ENCODE measurements around the gene RALGDS.
"Not testable (repeated sequence)": the region's sequence is repeated elsewhere in the genome, so short reads cannot be mapped to it uniquely, and the experiment has no call there.

RALGDS gene

GRCh38 chr9:133121198-133121914, at the start of gene RALGDS:
Gene RALGDS (minus strand): TSS chr9:133121240. CDS start chr9:133121154, 86 bp downstream.
- peak; percentile 81 to 87 for DNase-seq (ENCODE audit: low read depth in 2 of 2)

- DNase-seq (ENCODE audit: low read depth in 2 of 2): no peak
Observed at GRCh38 chr9:133170716-133171115, 49.7 kb upstream of the RALGDS start.

- not testable (repeated sequence) for DNase-seq (ENCODE audit: low read depth in 2 of 2)
Observed at GRCh38 chr9:133169687-133170086, 48.6 kb upstream of the RALGDS start.

GRCh38 chr9:133169102-133169501, 48.1 kb upstream of the RALGDS start:
- DNase-seq (ENCODE audit: low read depth in 2 of 2): no peak

GRCh38 chr9:133168432-133168831, 47.4 kb upstream of the RALGDS start:
- DNase-seq (ENCODE audit: low read depth in 2 of 2): no peak

- DNase-seq (ENCODE audit: low read depth in 2 of 2): no peak
Observed at GRCh38 chr9:133167769-133168168, 46.7 kb upstream of the RALGDS start.

GRCh38 chr9:133167096-133167730, 46.2 kb upstream of the RALGDS start:
- no peak for DNase-seq (ENCODE audit: low read depth in 2 of 2)

GRCh38 chr9:133166392-133166791, 45.4 kb upstream of the RALGDS start:
- DNase-seq (ENCODE audit: low read depth in 2 of 2): no peak

- no peak for DNase-seq (ENCODE audit: low read depth in 2 of 2)
Observed at GRCh38 chr9:133165452-133165730, 44.4 kb upstream of the RALGDS start.

GRCh38 chr9:133164191-133164590, 43.2 kb upstream of the RALGDS start:
- DNase-seq (ENCODE audit: low read depth in 2 of 2): no peak

GRCh38 chr9:133163504-133164172, 42.6 kb upstream of the RALGDS start, which contains the start of gene GBGT1:
Gene GBGT1 (minus strand): TSS chr9:133163914. CDS start chr9:133162412, 1,502 bp downstream.
- DNase-seq (ENCODE audit: low read depth in 2 of 2): no peak

- no peak for DNase-seq (ENCODE audit: low read depth in 2 of 2)
Observed at GRCh38 chr9:133162861-133163503, 41.9 kb upstream of the RALGDS start.

GRCh38 chr9:133161547-133161950, 40.5 kb upstream of the RALGDS start:
- DNase-seq (ENCODE audit: low read depth in 2 of 2): no peak

- DNase-seq (ENCODE audit: low read depth in 2 of 2): no peak
Observed at GRCh38 chr9:133160742-133161546, 39.9 kb upstream of the RALGDS start.

- DNase-seq (ENCODE audit: low read depth in 2 of 2): no peak
Observed at GRCh38 chr9:133158695-133159094, 37.7 kb upstream of the RALGDS start.

- no peak for DNase-seq (ENCODE audit: low read depth in 2 of 2)
Observed at GRCh38 chr9:133155156-133155555, 34.1 kb upstream of the RALGDS start.

GRCh38 chr9:133154097-133154989, 33.3 kb upstream of the RALGDS start:
- no peak for DNase-seq (ENCODE audit: low read depth in 2 of 2)

- DNase-seq (ENCODE audit: low read depth in 2 of 2): no peak
Observed at GRCh38 chr9:133153227-133154096, 32.4 kb upstream of the RALGDS start.

All from stimulated activated CD8-positive, alpha-beta memory T cell treated with anti-CD3 and anti-CD28 coated beads, Interleukin-7, amount 100 ng/mL, for 4 hours (primary cell).